MM.1S (cell line): ENCODE measurements around the gene CD47.

Source experiments
- EZH2phosphoT487 ChIP-seq: fragments of 300-600 bp; sonication (generic); IDR thresholded peaks from 2 replicates; pipeline ENCODE4 v1.6.1; 2018; ENCODE audit warnings: antibody characterized with exemption, low read length
- TF ChIP-seq, protein P1 (sequence below): fragments of 300-600 bp; sonication (generic); IDR thresholded peaks from 2 replicates; pipeline ENCODE4 v1.5.1; 2016; ENCODE audit warnings: antibody characterized with exemption, low read length, mixed read lengths

- TF ChIP-seq, protein P1, sequence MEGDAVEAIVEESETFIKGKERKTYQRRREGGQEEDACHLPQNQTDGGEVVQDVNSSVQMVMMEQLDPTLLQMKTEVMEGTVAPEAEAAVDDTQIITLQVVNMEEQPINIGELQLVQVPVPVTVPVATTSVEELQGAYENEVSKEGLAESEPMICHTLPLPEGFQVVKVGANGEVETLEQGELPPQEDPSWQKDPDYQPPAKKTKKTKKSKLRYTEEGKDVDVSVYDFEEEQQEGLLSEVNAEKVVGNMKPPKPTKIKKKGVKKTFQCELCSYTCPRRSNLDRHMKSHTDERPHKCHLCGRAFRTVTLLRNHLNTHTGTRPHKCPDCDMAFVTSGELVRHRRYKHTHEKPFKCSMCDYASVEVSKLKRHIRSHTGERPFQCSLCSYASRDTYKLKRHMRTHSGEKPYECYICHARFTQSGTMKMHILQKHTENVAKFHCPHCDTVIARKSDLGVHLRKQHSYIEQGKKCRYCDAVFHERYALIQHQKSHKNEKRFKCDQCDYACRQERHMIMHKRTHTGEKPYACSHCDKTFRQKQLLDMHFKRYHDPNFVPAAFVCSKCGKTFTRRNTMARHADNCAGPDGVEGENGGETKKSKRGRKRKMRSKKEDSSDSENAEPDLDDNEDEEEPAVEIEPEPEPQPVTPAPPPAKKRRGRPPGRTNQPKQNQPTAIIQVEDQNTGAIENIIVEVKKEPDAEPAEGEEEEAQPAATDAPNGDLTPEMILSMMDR, result no peak
- no peak for TF ChIP-seq EZH2phosphoT487
Measured at GRCh38 chr3:108099679-108100428, 9.0 kb upstream of the CD47 start.
